Panc1 (cell line): ENCODE results near the gene MAN2A2. TPM values are rescaled to one million over a fixed set of nuclear protein-coding genes. Genes with fewer than 3 reads are reported as not detected.
A peak's percentile ranks its signal among the peaks of the same experiment; 100 is the strongest.

Experiments used
- ATAC-seq: fragments of 200-7000 bp; cut with Tn5 transposase; 2 replicates; pipeline ENCODE4 v1.9.1; 2020; ENCODE audit warnings: mild to moderate bottlenecking, moderate library complexity
- BruUV-seq: library from RNA; stranded (reverse); fragments of 400-500 nt; replicated peaks from 2 replicates; lab custom pipeline; 2021; lab: Mats Ljungman, UMichigan
- CTCF ChIA-PET: fragments of 300-600 bp; sonication (Branson Sonifier 250); formaldehyde crosslinking; loops from one replicate; lab custom pipeline; 2022; ENCODE audit warnings: antibody characterized with exemption; lab: Charles Lee
- POLR2A ChIA-PET: fragments of 300-600 bp; sonication (Branson Sonifier 250); formaldehyde crosslinking; loops from one replicate; lab custom pipeline; 2022; ENCODE audit warnings: antibody characterized with exemption; lab: Charles Lee
- DNase-seq: peaks from one replicate; pipeline ENCODE4 v3.0.0-alpha.2; 2010; ENCODE audit warnings: low read depth, low spot score
- H3K27ac ChIP-seq: 2 replicates; pipeline ENCODE4 v1.5.1; 2011; ENCODE audit warnings: mild to moderate bottlenecking, low read length, inconsistent platforms
- H3K27me3 ChIP-seq: fragments of 200-500 bp; sonication (Bioruptor generic); 2 replicates; pipeline ENCODE4 v1.6.0; 2014; ENCODE audit warnings: low read length, inconsistent platforms; ENCODE audit not compliant: control insufficient read depth, insufficient read depth
- H3K36me3 ChIP-seq: fragments of 200-500 bp; sonication (Bioruptor generic); 2 replicates; pipeline ENCODE4 v1.5.1; 2014; ENCODE audit warnings: inconsistent platforms, mild to moderate bottlenecking, low read length, moderate library complexity; ENCODE audit not compliant: control insufficient read depth, insufficient read depth
- H3K4me1 ChIP-seq: 2 replicates; pipeline ENCODE4 v1.5.1; 2011; ENCODE audit warnings: inconsistent platforms, mild to moderate bottlenecking, low read length, moderate library complexity; ENCODE audit not compliant: control insufficient read depth, insufficient read depth
- H3K4me3 ChIP-seq, 2 experiments: 2 replicates each; pipeline ENCODE4 v1.5.1; 2011 to 2012; ENCODE audit warnings: low read depth in 2 of 2, low read length in 2 of 2, mild to moderate bottlenecking in 2 of 2, inconsistent platforms in 1 of 2, moderate library complexity in 1 of 2
- H3K9me3 ChIP-seq: fragments of 200-500 bp; sonication (Bioruptor generic); 2 replicates; pipeline ENCODE4 v1.5.1; 2014; ENCODE audit warnings: low read depth, mild to moderate bottlenecking, inconsistent platforms, low read length, moderate library complexity; ENCODE audit not compliant: control insufficient read depth, insufficient read depth
- CTCF ChIP-seq: fragments of 450-650 bp; IDR thresholded peaks from 2 replicates; pipeline ENCODE4 v1.5.1; 2017; ENCODE audit warnings: mild to moderate bottlenecking
- POLR2AphosphoS5 ChIP-seq: IDR thresholded peaks from 2 replicates; pipeline ENCODE4 v1.6.1; 2012; ENCODE audit warnings: mild to moderate bottlenecking, low read depth, low read length, moderate library complexity
- REST ChIP-seq, 2 experiments: IDR thresholded peaks; 2 replicates each; pipeline ENCODE4 v1.6.1; 2011 to 2012; ENCODE audit warnings: low read depth in 2 of 2, control low read depth in 1 of 2, low read length in 1 of 2, mild to moderate bottlenecking in 1 of 2, moderate library complexity in 1 of 2; ENCODE audit not compliant: insufficient read depth in 1 of 2
- SIN3A ChIP-seq: IDR thresholded peaks from 2 replicates; pipeline ENCODE4 v1.6.1; 2012; ENCODE audit warnings: low read depth, mild to moderate bottlenecking, low read length, moderate library complexity, borderline replicate concordance; ENCODE audit not compliant: insufficient read depth
- TCF7L2 ChIP-seq: IDR thresholded peaks from 2 replicates; pipeline ENCODE4 v1.6.1; 2011; ENCODE audit warnings: mild to moderate bottlenecking, low read depth, low read length, inconsistent platforms
- in situ Hi-C: cut with HindIII; loops from 2 replicates; pipeline ENCODE4 v1.10.0; 2016; ENCODE audit warnings: low sequenced_read_pairs, low pct_unique_long_range_greater_than_20kb
- intact Hi-C: fragments of 100-400 bp; cut with micrococcal nuclease; formaldehyde crosslinking; loops from one replicate; pipeline ENCODE4 v1.10.0; 2022; ENCODE audit not compliant: unreplicated experiment
- total RNA-seq: library from RNA; stranded (reverse); gene quantifications from one replicate; pipeline ENCODE4 v1.2.1, GENCODE V29; 2021; ENCODE audit not compliant: unreplicated experiment

Gene MAN2A2
- total RNA-seq, 1 experiment from 2014 or later, result 77.2 TPM

- intact Hi-C loops (no loop called here), in situ Hi-C loops (no loop called here)
- POLR2A ChIA-PET, result no interaction called here
- TF ChIP-seq REST (IDR thresholded peaks at IDR 0.05; ENCODE audit: insufficient read depth in 1 of 2, low read depth in 2 of 2, low read length in 1 of 2) (no peak), SIN3A (no peak), POLR2AphosphoS5 (no peak), CTCF (no peak)
- Histone ChIP-seq H3K9me3 (no peaks in the 10 kb centered on the region), H3K36me3 (peaks cover 2% of the 10 kb centered on the region; the same call in 1 of the 2 replicates), H3K4me1 (peaks cover 29% of the 10 kb centered on the region), H3K27me3 (no peaks in the 10 kb centered on the region), H3K27ac (no peak overlapping the region), H3K4me3 (no peak overlapping the region)
- DNase-seq (no peak), ATAC-seq (no peak)
- CTCF ChIA-PET, result interaction anchor here (0.6 to 3.1 kb wide), 5 partner anchors 9 to 367 kb away, joined by 3 to 16 read pairs (median 6); partner anchors contain the start of genes FES and MAN2A2
- BruUV-seq, result no TSS peak
These were observed 30.2 kb downstream of the MAN2A2 start for GRCh38 chr15:90933301-90933700.

- TF ChIP-seq CTCF (peak; percentile 97), TCF7L2 (no peak)
- ChIA-PET POLR2A (interaction anchor here (0.5 to 0.7 kb wide), 3 partner anchors 21 to 1571 kb away, joined by 3 to 7 read pairs (median 3); no protein-coding TSS in a partner anchor), CTCF (interaction anchor here (0.5 kb wide), 1 partner anchor 452 kb away, joined by 4 read pairs; no protein-coding TSS in a partner anchor)
- Histone ChIP-seq H3K27me3 (no peaks in the 10 kb centered on the region), H3K9me3 (no peaks in the 10 kb centered on the region), H3K36me3 (peaks cover 2% of the 10 kb centered on the region; the same call in 1 of the 2 replicates), H3K4me3 (peak overlapping the region; percentile 81 to 82), H3K27ac (peak overlapping the region; percentile 46; the same call in 1 of the 2 replicates), H3K4me1 (peaks cover 26% of the 10 kb centered on the region)
- in situ Hi-C loops (no loop called here), intact Hi-C loops (no loop called here)
- BruUV-seq, result no TSS peak
- no peak for DNase-seq
- peak; percentile 63 for ATAC-seq
These were observed 31.3 kb downstream of the MAN2A2 start for GRCh38 chr15:90934256-90934948.
